HG03520 (cell line): Measurements from ENCODE around the gene LIMS1.
A peak's percentile ranks its signal among the peaks of the same experiment; 100 is the strongest.
"Not testable (repeated sequence)": the region's sequence is repeated elsewhere in the genome, so short reads cannot be mapped to it uniquely, and the experiment has no call there.

ENCODE experiments used
- ATAC-seq: cut with Tn5 transposase; IDR thresholded peaks from one replicate; pipeline ENCODE4 v1.9.1; 2021; ENCODE audit warnings: mild to moderate bottlenecking, moderate library complexity; ENCODE audit not compliant: unreplicated experiment

The LIMS1 gene

DNA sequence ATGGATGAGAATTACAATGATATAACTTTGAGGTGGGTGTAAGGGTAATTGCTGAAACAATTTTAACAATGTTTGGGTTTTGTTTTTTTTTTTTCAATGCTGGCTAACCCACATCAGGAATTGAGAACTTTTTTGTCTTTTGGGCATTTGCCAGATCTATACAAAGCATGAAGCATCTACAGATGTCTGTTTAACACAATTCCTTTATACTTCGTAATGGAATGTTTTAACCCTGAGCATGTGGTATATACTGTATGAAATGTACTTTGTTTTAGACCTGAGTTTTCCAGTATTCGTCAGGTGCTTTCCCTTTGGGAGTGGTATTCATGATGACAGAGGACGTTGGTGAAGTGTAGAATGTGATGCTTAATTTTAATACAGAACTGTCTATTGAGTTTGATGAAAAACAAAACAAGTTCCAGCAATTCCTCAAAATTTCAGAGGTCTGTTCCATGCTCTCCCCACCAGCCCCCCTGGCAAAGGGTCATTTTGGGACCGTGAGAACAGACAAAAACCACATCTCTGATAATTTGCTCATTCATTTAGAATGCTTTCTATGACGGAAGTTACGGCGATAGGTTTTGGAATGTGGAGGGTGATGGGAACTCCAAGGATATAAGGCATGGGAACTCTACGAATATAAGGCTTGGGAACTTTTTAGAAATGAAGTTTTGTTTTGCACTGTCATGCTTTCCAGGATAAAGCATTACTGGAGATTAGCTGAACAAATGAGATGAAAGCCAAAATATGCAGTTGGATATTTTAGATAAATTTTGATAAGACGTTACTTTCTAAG is 14.1 kb downstream of the LIMS1 start:
- no peak for ATAC-seq

DNA sequence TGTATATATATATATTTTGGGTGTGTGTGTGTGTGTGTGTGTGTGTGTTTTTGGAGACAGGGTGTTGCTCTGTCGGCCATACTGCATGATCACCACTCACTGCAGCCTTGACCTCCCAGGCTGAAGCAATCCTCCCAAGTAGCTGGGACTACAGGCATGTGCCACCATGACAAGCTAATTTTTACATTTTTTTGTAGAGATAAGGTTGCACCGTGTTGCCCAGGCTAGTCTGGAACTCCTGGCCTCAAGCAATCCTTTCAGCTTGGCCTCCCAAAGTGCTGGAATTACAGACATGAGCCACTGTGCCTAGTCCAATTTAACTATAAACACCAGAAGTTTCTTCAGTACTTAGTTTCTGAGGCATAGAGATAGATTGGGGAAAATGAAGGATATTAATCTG is 18.3 kb downstream of the LIMS1 start:
- no peak for ATAC-seq

DNA sequence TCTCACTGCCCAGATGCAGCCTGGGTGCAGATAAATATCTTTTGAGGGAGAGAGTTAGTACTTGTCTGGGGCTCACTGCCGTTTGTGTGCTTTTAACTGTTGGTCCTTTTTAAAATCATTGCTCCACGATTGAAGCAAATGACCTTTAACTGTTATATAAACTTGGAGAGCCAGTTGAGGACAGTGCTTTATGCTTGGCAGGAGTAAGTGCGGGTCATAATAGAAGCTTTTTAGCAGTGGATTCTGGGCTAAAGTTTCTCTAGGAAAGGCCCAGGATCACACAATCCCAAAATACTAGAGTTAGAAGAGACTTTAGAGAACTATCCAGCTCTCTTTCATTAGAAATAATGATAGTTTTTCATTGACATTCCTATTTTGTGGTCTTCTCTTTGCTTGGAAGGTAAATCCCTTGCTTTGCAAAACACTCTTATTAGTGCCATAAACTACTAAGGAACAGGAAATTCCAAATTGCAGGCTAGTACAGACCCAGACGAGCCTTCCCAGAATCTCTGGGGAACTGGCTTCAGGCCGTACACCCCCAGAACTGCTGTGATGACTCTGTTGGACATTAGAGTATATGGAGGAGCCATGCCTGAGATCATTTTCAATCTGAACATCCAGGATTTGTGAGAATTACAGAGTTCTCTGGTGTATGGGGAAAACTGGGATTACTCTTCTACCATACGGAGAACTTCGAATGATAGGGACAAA is 19.1 kb downstream of the LIMS1 start:
- ATAC-seq, result no peak

DNA sequence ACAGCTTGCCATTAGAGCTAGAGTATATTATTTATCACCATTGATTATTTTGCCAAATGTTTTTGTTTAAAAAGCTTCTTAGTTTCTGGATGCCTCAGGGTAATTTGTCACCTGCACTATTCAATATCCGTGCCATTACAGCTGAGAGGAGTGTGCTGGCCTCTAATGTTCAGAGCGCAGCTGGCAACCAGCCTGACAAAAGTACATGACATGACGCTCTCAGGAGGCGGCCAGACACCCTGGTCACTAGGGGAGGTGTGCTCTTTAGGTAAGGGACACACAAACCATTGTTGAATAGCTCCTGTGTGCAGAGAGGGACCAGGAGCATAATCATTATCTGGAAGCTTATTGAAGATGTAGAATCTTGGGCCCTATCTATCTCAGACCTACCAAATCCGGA is 20.3 kb downstream of the LIMS1 start:
- ATAC-seq, result no peak

DNA sequence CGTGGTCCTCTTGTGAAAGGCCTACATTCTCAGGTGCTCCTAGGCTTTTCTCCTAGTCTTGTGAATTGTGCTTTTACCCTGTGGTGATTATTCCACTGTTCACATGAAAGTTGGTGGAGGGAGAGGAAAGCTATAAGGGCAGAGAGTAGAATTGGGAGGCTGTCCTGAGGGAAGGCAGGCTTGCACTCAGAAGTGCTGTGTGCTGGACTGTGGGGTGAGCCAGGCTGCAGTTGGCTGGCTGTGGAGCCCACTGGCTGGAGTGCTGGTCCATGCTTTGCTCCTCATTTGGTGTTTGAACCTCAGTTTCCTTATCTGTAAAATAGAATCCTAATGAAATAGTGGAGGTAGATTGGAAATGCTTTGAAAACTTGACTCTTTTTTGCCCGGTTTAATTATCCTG is 21.3 kb downstream of the LIMS1 start:
- no peak for ATAC-seq

DNA sequence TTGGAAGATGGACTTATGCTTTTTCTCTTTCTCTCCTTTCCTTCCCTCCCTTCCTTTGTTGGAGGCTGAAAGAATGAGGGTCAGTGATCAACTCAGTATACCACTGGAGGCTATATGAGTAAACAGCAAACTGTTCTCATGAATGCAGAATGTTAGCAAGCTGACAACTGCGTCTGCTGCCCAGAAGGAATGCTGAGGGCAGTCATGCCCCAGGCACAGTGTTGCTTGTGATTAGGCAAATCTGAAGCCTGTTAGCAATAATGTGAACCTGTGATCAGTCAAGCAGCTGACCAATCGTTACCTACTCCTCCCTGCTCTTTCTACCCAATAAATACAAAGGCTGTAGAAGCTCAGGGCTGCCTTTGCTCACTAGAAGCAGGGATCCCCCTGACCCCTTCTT is 22.3 kb downstream of the LIMS1 start:
- not testable (repeated sequence) for ATAC-seq

DNA sequence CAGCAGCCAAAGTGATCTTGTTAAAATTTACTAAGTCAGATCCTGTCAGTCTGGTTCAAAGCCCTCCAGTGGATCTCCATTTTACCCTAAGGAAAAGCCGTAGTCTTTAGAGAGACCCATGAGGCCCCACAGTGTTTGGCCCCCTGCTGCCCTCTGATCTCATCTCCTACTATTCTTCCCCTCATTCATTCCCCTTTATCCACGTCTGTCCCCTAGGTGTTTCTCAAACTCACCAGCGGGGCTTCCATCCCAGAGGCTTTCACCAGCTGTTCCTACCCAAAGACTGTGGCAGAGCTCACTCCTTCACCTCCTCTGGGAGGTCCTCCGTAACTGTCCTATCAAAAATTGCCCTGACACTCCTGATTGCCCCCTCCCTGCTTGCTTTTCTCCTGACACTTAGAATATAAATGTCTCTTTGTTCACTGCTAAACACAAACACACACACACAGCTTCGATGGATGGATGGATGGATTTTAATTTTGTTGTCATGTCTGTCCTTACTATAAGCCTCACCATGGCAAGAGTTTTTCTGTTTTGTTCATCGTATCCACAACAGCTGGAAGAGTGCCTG is 26.1 kb downstream of the LIMS1 start:
- ATAC-seq, result no peak

DNA sequence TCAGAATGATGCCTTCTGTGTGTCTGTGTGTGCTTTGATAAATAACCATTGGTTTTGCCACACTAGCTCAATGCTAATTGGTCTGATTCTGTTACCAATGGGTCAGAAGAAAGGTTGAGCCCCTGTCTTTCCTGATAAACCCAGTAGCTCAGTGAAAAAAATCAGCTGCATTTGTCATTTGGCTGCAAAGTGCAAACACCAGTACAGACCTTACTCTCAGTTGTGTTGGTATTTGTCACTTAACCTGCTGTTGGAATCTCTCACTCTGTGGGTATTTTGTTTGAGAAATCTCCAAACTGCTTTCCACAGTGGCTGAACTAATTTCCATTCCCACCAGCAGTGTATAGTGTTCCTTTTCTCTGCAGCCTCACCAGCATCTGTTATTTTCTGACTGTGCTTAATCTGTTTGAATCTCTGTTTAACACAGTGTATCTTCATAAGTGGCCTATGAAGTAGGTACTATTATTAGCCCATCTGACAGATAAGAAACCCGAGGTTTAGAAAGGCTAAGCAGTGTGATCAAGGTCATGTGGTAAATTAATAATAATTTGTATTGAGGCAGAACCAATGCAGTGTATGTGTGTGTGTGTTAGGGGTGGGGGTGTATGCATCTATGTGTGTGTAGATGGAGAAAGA is 26.7 kb downstream of the LIMS1 start:
- no peak for ATAC-seq

DNA sequence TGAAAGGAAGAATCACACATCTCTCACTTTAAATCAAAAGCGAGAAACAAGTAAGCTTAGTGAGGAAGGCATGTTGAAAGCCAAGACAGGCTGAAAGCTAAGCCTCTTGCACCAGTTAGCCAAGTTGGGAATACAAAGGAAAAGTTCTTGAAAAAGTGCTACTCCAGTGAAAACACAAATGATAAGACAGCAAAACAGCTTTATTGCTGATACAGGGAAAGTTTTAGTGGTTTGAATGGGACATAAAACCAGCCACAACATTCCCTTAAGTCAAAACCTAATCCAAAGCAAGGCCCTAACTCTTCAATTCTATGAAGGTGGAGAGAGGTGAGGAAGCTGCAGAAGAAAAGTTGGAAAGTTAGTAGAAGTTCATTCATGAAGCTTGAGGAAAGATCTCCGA is 28.0 kb downstream of the LIMS1 start:
- no peak for ATAC-seq

DNA sequence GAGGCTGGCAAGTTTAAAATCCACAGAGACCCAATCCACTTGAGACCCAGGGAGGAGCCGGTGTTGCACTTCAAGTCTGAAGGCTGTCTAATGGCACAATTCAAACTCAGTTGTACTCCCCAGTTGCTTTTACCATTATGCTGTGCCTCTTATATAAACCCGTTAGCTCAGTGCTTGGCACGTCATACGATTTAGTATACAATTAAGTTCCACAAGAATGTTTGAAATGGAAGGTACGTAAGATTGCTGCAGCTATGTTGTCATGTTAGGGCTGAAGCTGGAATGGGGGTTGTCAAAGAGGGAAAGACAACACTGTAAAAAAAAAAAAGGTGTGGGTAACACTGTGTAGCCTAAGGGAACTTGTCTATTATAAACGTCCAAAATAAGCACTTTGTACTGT is 30.2 kb downstream of the LIMS1 start:
- ATAC-seq, result no peak

DNA sequence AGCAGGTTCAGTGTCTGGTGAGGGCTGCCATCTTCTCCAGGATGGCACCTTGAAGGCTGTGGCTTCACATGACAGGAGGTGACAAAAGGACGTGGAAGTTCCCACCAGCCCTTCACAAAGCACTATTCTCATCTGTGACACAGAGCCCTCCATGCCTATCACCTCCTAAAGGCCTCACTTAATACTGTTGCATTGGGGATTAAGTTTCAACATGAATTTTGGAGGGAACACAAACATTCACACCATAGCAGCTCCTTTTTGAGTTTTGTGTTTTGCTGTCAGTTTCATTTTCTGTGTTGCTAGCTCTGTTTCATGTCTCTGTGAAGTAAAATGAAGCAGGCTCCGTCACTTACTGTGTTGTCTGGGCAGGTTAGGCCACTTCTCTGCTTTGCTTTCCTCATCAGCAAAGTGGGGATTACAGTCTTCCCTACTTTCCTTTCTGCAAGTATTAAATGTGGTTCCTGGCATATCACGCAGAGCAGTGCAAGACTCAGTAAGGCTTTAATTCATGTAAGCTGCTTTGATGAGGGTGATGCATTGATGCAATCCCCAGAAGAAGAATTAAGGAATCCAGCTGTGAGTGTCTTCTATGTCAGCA is 31.6 kb downstream of the LIMS1 start:
- ATAC-seq, result no peak

DNA sequence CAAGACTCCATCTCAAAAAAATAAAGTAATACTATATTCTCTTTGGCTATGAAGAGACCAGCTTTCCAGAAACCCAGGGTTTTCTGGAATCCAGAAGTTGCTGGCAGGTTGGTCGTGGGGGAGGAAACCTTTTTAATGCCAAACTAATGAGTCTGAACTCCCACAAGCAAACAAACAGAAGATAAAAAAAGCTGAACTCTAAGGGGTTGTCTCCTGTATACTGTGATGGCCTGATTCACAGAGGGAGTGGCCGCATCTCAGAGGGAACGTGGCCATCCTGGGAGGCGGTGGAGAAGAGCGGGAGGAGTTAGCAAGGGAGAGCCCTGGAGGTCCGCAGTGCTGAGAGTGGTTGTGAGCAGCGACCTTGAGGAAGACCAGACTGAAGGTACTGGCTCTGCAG is 36.1 kb downstream of the LIMS1 start:
- ATAC-seq, result no peak

DNA sequence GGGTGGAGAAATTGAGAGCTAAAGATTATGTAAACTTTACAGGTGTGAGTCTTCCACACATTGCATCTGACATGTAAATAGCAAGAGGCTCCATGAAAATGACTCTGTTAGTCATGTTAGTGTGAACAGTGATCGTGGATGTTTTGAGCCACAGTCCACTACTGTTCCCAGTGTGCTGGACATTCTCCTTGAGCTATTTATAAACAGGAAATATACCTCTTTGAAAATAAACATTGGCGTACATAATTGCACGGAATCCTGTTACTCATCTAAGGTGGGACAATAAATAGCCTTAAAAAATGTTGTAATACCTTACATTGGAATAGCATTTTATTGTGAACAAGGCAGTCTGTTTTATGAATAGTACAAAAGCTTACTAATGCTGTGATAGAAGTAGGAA is 37.0 kb downstream of the LIMS1 start:
- ATAC-seq, result no peak

DNA sequence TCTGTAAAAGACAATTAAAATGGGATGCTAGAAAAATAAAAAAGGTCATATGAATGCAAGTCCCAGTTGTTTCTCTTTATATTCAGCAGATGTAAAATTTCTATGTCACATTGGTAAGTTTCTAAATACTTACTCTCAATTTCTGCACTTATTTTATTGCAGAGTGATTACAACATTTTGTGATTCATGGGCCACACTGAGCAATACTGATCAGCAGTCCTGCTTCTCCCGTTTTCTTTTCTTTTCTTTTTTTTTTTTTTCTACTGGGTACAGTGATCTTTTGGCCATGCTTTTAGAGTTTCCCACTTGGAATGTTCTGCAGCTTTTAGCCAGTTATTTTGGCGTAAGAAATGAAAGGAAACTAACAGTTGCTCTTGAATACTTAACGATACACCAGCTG is 38.8 kb downstream of the LIMS1 start:
- no peak for ATAC-seq

DNA sequence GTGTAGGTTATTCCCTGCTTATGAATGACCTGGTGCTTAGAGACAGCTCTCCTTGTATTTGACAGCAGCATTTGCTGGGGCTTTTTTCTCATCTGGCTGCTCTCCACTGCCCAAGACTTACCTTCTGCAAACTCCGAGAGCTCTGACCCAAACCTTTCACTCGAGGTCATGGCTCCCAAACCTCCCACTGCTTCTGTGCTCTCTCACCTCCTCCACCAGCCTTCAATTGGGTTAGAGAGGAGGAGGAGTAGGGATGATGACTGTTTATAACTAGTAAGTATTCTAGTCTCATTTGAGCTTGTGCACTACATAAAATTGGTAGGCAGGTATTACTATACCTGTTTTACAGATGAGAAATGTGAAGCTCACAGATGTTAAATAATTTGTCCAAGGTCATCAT is 40.1 kb downstream of the LIMS1 start:
- no peak for ATAC-seq

DNA sequence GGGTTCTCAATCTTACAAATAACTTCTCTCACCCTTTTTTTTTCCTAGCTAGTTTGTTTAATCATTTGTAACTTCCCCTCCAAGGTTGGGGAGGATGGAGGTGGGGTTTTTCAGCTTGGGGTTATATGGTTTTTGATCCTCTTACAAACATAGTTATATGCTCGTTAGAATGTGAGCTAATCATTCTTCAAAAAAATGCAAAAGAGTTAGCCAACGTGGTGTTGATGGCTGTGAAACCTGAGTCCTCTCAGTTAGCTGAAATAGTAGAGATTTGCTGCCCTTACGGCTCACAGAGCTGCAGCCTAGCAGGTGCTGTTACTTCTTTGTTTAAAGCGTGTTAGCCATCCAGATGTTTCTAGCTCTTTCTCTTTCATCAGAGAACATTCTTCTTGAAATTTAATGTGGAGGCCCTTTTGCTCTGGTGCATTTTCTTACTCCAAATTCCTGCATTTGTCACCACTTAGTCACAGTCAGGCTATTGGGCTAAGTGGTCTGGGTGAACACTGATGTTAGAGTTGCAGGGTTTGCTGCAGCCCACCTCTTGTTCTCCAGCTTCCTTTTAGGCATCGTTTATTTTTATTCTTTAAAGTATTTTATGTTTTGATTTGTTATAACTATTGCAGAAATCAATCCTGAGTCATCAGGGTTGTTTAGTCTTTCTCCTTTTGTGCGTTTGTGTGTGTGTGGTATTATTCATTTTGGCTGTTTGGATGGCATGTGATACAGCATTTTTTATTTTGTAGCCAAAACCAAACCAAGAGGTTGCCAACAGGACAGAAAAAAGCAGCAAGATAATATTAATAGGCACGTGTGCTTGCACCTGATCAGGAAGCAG is 41.1 kb downstream of the LIMS1 start:
- peak; percentile 78 for ATAC-seq

DNA sequence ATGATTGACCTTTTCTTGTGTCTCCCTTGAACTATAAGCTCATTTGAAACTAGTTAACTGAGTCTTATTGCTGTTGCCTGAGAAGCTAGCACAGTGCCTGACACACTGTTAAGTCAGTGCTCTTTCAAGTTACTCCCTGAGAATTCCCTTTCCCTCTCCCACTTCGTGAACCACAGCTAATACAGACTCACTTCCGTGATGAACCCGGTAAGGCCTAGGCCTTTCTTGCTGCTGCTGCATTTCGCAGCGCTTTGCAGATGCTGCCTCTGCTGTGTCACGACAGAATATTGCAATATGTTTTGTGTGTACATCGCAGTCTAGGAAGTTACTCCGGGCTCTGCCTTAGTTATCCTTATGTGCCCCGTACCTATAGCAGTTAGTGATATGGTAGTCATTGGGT is 42.8 kb downstream of the LIMS1 start:
- no peak for ATAC-seq

DNA sequence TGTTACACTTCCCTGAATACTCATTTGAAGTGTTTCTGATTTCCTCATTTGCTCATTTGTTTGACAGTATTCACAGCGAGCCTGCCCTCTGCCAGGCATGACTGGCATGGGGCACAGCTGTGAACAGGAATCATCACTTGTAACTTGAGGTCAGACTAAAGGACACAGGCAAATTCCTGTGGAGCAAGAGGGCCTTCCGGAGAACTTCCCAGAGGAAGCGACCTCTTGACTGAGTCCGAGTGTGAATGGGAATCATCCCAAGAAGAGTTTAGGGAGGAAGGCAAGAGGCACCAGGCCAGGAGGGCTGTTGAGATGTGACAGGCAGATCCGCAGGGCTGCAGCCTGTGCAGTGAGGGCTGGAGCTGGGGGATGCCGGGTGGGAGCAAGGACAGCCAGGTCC is 45.4 kb downstream of the LIMS1 start:
- no peak for ATAC-seq

DNA sequence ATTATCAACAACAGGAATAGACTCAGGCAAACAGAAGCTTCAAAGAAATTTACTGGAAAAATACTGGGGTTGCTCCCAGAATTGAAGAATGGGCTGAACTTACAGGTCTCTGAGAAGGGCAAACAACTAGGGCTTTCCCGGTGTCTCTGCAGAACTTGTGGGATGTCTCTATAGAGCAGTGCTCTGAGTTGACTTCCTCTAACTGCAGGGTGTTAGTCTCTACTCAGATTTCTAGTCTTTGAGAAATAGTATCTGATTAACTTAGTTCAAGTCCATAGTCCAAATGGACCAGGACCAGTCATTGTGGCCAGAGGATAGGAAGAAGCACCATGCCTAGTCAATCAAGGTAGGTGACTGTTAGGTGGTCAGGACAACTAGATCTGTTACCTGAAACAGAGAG is 45.8 kb downstream of the LIMS1 start:
- no peak for ATAC-seq

DNA sequence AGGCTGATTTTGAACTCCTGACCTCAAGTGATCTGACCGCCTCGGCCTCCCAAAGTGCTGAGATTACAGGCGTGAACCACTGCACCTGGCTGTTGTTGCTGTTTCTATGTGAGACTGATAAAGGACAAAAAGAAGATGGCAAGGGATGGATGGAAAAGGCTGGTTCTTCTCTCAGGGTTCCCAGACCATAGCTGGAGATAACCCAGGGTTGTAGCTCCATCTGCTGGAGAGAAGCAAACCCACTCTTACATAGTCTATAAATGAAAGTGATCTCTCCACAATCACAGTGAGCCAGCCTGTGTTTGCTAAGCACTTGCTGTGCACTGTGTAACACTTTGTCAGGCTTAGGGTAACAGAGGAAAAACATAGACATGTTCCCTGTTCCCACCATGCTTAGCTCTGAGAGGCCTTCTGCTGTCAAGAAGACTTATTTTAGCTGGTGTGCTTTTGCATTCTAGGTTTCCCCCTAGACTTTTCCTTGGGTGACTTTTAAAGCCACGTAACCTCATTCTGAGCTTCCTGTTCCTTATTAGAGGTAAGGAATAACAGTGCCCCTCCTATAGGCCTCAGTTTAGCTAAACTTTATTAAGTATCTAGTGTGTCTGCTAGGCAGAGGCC is 49.7 kb downstream of the LIMS1 start:
- peak; percentile 78 for ATAC-seq
